Ramos (cell line): Measurements from ENCODE around the gene PCDHGC3.

Experiments used
- in situ Hi-C: fragments of 300-500 bp; cut with MboI; formaldehyde crosslinking; loops from one replicate; pipeline ENCODE4 v1.14.3; 2022; ENCODE audit warnings: low sequenced_read_pairs; ENCODE audit not compliant: unreplicated experiment

The PCDHGC3 gene

GRCh38 chr5:141484641-141485311 lies 9.0 kb downstream of the PCDHGC3 start, which contains the start of gene PCDHGC4:
TSS of gene PCDHGC4 (plus strand) at chr5:141485030. CDS start at chr5:141485174, 144 bp downstream.
- in situ Hi-C loops: no loop called here

- in situ Hi-C loops: no loop called here
Measured at GRCh38 chr5:141485321-141486055, 9.7 kb downstream of the PCDHGC3 start.

- in situ Hi-C loops: no loop called here
Measured at GRCh38 chr5:141486091-141486490, 10.3 kb downstream of the PCDHGC3 start.

GRCh38 chr5:141487131-141487530 lies 11.4 kb downstream of the PCDHGC3 start:
- in situ Hi-C loops: no loop called here

GRCh38 chr5:141488591-141489561 lies 13.1 kb downstream of the PCDHGC3 start, which contains the start of gene PCDHGC5:
TSS of gene PCDHGC5 (plus strand) at chr5:141489081. CDS start at chr5:141489241, 160 bp downstream.
- in situ Hi-C loops: no loop called here

- in situ Hi-C loops: no loop called here
Measured at GRCh38 chr5:141489841-141490240, 14.1 kb downstream of the PCDHGC3 start.

GRCh38 chr5:141490271-141490670 lies 14.5 kb downstream of the PCDHGC3 start:
- in situ Hi-C loops: no loop called here

GRCh38 chr5:141490771-141491170 lies 15.0 kb downstream of the PCDHGC3 start:
- in situ Hi-C loops: no loop called here

- in situ Hi-C loops: no loop called here
Measured at GRCh38 chr5:141491323-141492167, 15.8 kb downstream of the PCDHGC3 start.

- in situ Hi-C loops: no loop called here
Measured at GRCh38 chr5:141492168-141492885, 16.6 kb downstream of the PCDHGC3 start.

GRCh38 chr5:141493500-141494422 lies 18.0 kb downstream of the PCDHGC3 start:
- in situ Hi-C loops: no loop called here

- in situ Hi-C loops: no loop called here
Measured at GRCh38 chr5:141494761-141495452, 19.1 kb downstream of the PCDHGC3 start.

GRCh38 chr5:141495453-141495811 lies 19.7 kb downstream of the PCDHGC3 start:
- in situ Hi-C loops: no loop called here

- in situ Hi-C loops: no loop called here
Measured at GRCh38 chr5:141496038-141496437, 20.3 kb downstream of the PCDHGC3 start.

GRCh38 chr5:141501761-141502160 lies 26.0 kb downstream of the PCDHGC3 start:
- in situ Hi-C loops: no loop called here

GRCh38 chr5:141503681-141504080 lies 27.9 kb downstream of the PCDHGC3 start:
- in situ Hi-C loops: no loop called here

GRCh38 chr5:141504216-141504615 lies 28.4 kb downstream of the PCDHGC3 start:
- in situ Hi-C loops: no loop called here
